Stimulated activated CD8-positive, alpha-beta memory T cell treated with anti-CD3 and anti-CD28 coated beads, Interleukin-2, amount 100 ng/mL, for 48 hours (primary cell): Measurements from ENCODE around the gene ANK3.

Source experiments
- DNase-seq, 2 donors: peaks; one replicate each; pipeline ENCODE4 v3.0.0-alpha.2; 2020; ENCODE audit warnings: low read depth in 2 of 2

Gene ANK3

GRCh38 chr10:60414111-60414510 is 24.4 kb upstream of the ANK3 start:
- DNase-seq, result no peak

- no peak for DNase-seq
Observed at GRCh38 chr10:60413306-60414012, 23.8 kb upstream of the ANK3 start.

- no peak for DNase-seq
Observed at GRCh38 chr10:60410970-60411369, 21.3 kb upstream of the ANK3 start.

GRCh38 chr10:60409202-60409601 is 19.5 kb upstream of the ANK3 start:
- no peak for DNase-seq

- no peak for DNase-seq
Observed at GRCh38 chr10:60406182-60406581, 16.5 kb upstream of the ANK3 start.

- DNase-seq, result no peak
Observed at GRCh38 chr10:60405172-60405571, 15.5 kb upstream of the ANK3 start.

- DNase-seq, result no peak
Observed at GRCh38 chr10:60403168-60403873, 13.6 kb upstream of the ANK3 start.

- no peak for DNase-seq
Observed at GRCh38 chr10:60400366-60400765, 10.7 kb upstream of the ANK3 start.

GRCh38 chr10:60399328-60399727 is 9.7 kb upstream of the ANK3 start:
- DNase-seq, result no peak

- no peak for DNase-seq
Observed at GRCh38 chr10:60397792-60398191, 8.1 kb upstream of the ANK3 start.

- DNase-seq, result no peak
Observed at GRCh38 chr10:60396766-60397165, 7.1 kb upstream of the ANK3 start.

- no peak for DNase-seq
Observed at GRCh38 chr10:60395711-60396110, 6.0 kb upstream of the ANK3 start.

- DNase-seq, result no peak
Observed at GRCh38 chr10:60394446-60394845, 4.8 kb upstream of the ANK3 start.

- DNase-seq, result no peak
Observed at GRCh38 chr10:60390224-60390626, 550 bp upstream of the ANK3 start.

GRCh38 chr10:60388709-60389301 is 870 bp downstream of the ANK3 start:
- DNase-seq, result no peak

GRCh38 chr10:60388116-60388625 is 1.5 kb downstream of the ANK3 start:
- DNase-seq, result no peak

GRCh38 chr10:60387531-60387930 is 2.1 kb downstream of the ANK3 start:
- no peak for DNase-seq

GRCh38 chr10:60385399-60385738 is 4.3 kb downstream of the ANK3 start:
- DNase-seq, result no peak

- no peak for DNase-seq
Observed at GRCh38 chr10:60384708-60385398, 4.8 kb downstream of the ANK3 start.

- DNase-seq, result no peak
Observed at GRCh38 chr10:60384011-60384410, 5.7 kb downstream of the ANK3 start.

- DNase-seq, result no peak
Observed at GRCh38 chr10:60382946-60383681, 6.6 kb downstream of the ANK3 start.

- no peak for DNase-seq
Observed at GRCh38 chr10:60380781-60381180, 8.9 kb downstream of the ANK3 start.
